HG03060 (cell line): ENCODE data around the gene DLD.
"Not testable (repeated sequence)": the region's sequence is repeated elsewhere in the genome, so short reads cannot be mapped to it uniquely, and the experiment has no call there.

Source experiments
- ATAC-seq: cut with Tn5 transposase; IDR thresholded peaks from one replicate; pipeline ENCODE4 v1.9.1; 2021; ENCODE audit warnings: low read depth, moderate number of reproducible peaks; ENCODE audit not compliant: unreplicated experiment

The DLD gene

DNA sequence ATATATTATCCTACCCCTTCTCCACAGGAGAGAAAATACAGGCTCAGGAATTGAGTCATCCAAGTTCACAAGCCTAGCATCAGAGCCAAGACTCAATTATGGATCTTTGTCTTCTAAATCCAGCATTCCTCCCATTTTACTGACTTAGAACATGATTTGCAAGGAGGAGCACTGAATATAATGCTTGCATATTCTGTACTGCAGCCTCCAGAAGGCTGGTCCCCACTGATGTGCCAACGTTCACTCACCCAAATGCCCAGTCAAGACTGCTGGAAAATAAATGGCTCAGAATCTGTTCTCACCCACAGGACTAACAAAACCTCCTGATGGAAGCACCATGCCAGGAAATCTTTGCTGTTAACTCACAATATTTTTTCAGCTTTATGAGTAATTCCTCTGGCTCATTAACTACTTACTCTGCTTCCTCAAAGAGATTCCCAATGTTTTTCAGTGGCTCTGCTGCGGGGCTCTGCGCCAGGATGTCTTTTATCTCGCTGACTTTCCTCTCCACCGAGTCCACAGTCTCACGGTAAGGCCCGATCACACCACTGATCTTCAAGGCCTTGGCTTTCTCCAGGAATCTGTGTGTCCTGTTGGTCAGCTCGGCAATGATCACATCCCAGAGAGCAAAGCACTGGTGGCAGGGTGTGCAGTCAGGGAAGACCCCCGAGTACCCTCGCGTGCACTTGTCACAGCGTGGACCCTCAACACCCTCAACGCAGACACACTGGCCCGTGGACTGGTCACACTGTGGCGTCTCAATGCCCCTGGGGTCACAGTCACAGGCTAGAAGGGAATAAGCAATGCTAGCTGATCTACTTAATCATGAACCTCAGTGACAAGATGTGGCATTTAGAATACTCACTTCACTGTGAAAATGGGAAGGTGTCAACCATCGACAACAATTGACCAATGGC lies 48.8 kb downstream of the DLD start:
- ATAC-seq, result no peak

DNA sequence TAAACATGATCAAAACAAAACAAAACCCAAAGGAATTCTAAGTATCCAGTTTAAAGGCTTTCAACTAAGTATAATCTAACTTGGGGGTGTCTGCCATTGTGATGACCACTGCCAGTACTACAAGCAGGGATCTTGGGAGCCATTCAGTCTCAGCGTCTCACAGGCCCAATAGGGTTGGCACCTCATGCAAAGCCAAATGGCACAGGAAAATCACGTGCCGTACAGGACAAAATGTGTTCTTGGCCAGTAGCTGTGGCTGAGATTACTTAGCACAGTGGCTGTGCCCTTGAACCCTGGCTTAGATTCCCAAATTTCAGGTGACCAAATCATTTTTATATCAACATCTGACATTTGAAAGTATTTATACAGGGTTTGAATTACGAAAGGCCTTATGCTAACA lies 50.0 kb downstream of the DLD start:
- ATAC-seq, result no peak

DNA sequence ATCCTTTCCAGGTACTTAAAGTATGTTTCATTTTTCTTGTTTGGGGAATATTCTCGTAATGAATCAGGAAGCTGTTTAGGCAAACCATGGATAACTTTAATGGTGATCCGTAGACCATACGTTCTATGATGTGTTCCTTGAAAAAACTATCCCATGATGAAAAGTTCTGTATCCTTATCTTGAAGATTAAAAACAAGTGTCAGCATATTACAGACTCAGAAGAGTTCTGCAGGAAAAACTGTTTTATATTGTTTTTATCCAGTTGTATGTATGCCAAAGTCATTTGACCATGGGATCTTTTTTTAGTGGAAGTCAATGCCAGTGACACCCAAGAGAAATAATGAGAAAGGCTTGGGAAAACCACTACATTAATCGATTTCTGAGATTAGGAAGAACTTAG lies 52.0 kb downstream of the DLD start:
- ATAC-seq, result no peak

DNA sequence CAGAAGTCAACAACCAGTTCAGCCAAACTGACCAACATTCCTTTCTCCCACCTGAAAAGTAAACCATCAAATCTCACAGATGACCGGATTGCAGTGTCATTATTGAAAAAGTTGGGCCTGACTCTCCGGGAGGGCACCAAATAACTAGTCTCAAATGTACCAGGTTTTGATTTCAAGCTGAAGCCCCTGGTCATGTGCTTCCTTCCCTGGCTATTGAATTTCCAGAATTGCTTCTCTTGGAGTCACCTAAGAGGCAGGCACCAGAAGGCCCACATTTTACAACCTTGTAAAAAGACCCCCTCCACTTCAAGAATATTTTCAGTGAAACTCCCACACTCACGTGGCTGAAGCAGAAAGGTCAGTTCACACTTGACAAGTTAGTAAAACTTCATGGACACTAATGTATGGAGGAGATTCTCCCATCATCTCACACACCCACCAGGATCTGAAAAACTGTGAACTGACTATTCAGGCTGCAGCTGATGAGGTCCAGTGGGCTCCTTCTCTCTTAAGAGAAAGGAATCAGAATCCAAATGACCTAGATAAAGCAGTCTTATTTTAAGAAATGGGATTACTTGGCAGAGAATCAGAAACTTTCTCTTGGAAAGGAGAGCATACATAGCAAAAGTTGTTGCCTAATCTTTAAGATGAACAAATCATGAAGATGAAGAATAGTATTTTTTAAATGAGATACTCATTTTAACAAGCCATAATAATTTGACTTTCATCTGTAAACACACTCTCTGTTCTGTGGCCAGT lies 53.6 kb downstream of the DLD start:
- no peak for ATAC-seq

DNA sequence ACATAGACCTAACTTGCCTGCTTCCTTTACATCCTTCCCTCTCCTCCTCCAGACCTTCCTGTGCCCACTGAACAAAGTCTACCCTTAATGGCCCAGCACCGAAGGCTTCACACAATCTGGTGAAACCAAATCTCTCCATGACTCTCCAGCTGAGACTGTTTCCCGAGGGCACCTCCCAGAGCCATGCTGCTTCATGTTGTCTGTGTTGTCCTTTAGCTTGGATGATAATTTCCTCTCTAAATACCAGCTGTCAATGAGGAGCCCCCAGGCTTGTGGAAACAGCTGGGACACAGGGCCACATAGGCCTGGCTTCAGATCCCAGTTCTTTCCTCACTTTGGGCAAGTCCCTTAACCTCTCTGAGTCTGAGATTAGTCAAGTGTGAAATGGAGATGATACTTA lies 54.3 kb downstream of the DLD start:
- no peak for ATAC-seq

DNA sequence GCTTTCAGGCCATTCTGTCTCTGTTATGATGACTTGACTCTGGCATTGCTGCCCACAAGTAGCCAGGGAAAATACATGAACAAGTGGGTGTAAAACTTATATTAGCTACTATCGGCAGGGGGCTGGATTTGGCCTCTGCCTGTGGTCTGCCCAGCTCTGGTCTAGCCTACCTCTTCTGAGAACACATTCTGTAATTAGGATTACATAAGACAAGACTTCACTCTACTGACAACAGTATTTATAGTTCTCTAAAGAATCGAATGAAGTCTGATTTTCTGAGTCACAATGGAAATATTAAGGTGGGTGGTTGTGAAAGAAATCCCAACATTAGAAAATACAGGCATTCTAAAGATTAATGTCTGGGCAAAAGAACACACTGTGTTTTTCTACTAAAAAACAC lies 55.5 kb downstream of the DLD start:
- ATAC-seq, result no peak

DNA sequence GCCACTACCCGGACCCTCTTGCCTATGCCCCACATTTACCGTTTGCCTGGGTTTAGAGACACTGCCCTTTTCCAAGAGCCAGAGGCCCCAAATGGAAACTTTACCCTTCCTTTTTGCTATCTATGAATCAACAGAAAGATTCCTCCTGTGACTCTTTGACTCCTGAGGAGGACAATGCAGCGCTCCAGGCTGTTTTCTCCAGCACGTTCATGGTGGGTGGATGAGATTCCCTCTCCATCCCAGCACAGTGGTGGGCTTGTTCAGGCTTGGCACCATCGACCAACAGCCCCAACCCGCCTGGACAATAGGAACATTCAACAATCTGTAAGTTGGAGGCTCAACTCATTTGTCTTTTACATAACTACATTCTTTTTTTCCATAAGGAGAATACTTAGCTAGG lies 55.9 kb downstream of the DLD start:
- no peak for ATAC-seq

DNA sequence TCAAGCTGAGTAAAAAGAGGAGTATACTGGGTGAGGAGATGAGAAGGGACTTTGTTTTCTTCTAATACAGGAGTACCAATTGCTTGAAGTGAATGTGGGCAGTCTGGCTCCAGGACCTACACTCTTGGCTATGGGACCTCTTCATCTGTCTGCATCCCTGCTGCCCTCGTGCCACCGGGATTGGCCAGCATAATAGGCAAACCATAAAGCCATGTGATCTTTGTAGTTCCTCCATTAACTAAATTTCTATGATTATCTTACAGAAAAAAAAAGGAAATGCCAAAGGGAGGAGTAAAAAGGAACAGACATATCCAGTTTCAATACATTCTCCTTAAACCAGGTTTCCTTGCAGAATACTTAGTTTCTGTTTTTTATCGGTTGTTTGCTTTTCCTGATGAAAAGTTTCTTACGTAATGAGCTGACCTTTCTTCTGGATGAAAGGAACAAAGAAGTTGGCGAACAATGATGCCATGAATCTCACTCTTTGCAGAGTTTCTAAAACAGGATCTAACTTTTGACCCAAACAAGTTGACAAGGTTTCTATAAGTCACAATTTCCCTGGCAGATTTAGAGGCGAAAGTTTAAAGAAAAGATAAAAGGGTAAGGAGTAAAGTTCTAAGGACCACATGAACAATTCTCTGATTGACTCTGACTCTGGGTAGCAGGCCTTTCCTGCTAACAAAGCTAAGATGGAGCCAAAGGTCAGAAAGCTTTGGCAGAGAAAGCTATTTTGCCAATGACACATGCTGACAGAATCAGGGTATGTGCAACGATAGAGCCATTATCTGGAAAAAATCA lies 57.9 kb downstream of the DLD start:
- no peak for ATAC-seq

DNA sequence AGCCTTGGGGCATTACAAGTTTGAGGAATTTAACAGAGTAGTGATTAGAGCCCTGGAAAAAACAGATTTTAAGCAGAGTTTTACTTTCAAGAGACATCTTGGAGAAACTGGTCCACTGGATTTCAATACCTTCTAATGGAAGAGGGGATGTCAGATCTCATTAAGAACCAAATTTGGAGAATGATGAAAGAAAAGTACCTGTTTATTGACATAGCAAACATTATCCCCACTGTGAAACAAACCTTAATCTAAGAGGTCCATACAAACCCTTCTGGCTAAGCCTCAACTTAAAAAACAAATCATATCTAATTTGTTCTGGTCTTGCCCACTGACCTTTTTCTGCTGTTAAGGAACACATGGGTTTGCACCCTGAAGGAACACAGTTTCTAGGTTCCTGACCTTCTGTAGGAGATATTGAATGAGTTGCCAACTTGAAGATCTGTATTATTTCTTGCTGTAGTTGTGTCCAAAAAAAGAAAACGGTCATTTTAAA lies 58.5 kb downstream of the DLD start:
- no peak for ATAC-seq

DNA sequence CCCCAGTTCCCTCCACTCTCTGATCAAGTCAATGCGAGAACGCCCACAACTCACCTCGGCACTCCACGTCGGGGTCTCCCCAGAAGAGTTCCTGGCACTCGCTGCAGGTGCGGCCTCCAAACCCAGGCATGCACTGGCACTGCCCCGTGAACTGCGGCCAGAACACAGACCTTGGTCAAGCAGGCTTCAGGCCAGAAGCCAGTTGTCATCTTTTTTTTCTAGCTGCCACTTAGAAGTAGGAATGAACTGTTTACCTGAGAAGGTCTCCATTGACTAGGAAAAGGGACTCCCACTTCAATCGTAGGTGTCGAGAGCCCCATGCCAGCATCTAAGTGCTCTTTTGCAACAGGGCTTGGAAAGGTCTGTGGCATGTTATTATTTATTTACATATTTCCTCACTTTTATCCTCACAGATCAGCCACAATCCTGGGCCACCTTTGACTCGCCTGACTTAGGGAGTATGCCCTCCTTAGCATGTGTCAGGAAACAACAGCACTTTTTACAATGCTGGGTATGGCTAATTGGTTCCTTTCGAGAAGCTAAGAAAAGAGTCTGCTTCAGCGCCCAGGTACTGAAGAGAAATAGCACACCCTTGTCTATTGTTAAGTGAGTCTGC lies 60.3 kb downstream of the DLD start:
- no peak for ATAC-seq

DNA sequence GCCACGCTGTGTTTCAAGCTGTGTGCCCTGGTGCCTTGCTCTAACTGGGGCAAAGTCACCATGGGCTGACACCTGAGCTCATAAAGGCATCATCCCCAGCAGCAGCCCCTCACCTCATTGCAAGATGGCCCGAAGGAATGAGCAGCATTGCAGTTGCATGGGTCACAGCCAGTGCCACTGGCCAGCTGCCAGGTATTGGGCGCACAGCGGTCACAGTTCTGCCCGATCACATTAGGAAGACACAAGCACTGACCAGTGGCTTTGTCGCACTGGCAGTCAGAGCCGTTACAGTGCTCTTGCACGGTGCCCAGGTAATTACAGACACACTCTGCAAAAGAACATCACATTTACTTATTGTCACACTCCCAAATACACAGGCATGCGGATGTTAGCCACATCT lies 60.9 kb downstream of the DLD start:
- ATAC-seq, result no peak

DNA sequence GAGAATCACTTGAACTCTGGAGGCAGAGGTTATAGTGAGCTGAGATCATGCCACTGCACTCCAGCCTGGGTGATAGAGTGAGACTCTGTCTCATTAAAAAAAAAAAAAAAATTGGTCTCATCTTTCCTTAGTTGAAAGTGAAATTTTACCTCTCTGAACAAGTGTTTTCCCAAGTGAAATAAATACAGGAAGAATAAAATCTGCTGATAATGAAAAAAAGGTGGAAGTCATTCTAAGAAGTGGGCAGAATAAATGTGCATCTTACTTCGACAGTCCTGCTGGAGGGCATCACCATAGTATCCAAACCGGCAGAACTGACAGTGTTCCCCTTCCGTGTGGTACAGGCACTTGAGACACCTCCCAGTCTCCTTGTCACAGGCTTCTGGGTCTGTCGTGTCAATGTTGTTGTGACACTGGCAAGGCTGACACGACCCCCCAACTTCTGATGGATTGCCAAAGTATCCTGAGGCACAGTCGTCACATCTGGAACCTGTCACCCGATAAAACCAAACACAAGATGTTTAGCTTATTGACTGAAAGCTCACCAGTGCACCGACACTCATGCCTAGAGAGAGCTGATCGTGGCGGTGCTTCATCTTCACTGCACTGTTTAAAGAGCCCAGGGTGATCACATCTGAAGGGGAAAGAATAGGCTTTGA lies 62.4 kb downstream of the DLD start:
- no peak for ATAC-seq

DNA sequence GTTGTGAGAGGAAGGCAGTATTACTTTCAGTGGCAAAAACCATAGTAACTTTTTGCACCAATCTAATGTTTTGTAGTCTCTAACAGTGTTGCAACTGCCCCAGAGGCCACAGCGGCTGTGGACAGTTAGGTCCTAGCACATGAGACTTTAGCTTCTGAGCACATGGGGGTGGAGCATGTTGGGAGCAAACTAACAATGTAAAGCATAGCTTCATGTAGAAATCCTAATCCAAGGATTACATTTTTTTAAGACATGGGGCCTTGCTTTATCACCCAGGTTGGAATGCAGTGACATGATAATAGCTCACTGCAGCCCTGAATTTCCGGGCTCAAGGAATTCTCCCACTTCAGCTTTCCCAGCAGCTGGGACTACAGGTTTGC lies 62.9 kb downstream of the DLD start:
- ATAC-seq, result no peak

DNA sequence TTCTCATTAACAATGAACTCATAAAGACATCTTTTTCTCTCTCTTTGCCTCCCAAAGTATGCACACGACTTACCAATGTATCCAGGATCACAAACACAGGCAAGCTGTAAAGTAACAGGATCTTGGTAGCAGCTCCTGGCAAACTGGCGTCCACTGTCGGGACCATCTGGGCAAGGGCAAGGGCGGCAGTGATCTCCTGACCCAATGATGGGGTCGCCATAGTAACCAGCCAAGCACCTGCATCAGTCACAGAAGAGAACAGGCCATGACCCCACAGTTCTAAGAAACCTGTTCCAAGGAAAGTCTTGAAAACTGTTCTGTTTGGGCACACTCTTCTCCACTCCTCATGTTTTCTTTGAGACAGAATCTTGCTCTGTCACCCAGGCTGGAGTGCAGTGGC lies 64.4 kb downstream of the DLD start:
- ATAC-seq, result no peak

DNA sequence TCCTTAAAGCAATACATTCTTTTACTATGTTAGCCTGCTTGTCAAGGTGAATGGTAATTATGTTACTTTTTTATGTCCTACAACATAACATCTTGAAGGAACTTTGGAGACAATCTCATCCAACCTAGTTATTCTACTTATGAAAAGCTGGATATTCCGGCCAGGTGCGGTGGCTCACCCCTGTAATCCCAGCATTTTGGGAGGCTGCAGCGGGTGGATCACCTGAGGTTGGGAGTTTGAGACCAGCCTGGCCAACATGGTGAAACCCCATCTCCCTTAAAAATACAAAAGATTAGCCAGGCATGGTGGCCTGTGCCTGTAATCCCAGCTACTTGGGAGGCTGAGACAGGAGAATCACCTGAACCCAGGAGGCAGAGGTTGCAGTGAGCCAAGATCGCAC lies 66.0 kb downstream of the DLD start:
- ATAC-seq, result not testable (repeated sequence)

DNA sequence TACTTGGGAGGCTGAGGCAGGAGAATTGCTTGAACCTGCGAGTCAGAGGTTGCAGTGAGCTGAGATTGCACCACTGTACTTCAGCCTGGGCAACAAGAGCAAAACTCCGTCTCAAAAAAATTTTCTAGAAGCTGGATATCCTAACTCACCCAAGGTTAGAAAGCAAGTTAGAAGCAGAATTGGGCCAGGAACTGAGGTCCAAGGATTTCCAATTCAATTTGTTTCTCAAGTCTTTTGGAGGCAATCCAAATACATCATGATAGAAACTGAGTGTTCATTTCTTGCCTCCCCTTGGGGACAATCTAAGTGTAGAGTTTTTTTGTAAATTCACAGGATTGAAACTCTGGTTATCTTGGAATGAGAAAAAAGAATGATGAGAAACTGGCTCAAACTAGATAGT lies 66.5 kb downstream of the DLD start:
- no peak for ATAC-seq

DNA sequence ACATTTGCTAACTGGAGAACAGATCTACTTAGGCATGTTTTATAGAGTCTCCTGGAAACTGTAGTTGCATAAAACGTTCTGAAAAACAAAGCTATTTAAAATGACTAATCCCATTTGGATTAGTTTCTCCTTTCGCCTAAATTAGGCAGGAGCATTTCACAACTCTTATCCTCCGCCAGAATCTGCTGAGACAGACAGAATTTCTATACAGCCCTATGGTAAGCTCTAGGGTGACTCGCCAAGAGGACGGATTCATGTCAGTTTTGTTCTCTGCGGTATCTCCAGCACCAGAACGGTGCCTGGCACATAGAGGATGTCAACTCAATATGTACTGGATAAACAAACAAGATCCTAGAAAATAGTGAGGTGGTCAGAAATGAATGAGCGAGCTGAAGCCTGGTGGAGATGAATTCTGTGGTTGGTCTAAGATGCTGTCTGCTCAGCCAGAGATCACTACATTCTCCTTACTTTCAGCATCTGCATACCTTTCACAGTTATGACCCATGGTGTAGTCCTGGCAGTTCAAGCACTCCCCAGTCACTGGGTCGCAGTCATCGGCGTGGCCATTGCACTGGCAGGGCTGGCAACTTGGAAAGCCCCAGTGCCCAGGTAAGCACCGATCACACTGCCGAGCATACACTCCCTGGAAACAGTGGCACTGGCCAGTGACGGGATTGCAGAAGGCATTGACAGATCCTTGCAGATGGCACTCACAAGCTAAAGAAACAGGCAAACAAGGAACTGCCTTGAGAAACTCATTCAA lies 68.0 kb downstream of the DLD start:
- no peak for ATAC-seq

DNA sequence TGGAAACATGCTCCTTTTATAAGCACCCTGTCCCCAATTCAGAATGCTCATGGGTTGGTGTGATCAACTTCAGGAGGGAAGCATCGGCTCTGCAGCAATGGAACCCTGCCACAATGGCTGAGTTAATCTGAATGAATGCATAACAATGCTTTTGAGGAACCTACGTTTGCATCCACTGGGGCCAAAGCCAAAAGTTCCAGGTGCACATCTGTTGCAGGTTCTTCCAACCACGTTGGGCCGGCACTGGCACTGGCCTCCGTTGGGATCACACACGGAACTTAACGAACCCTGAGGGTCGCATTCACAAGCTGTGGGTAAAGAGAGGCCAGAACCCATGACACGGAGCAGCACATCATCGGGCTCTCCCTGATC lies 68.5 kb downstream of the DLD start:
- no peak for ATAC-seq

DNA sequence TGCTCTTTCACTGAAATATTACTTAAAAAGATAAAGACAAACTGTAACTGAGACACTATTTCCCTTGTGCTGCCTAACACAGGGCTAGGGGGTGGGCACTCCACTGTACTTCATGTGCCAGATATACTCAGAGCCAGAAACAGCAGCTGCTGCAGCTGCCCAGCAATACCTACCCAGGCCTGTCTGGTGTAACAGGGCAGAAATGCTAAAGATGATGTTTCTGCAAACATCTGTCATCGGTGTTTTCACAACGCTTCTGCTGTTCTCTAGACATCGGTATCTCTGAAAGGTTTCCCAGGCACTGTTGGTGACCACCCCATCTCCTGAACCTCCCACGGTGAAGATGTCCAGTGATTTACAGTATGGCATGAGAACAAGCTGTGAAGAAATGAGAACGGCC lies 69.3 kb downstream of the DLD start:
- ATAC-seq, result no peak
